Parathyroid adenoma (tissue), 2 donors: Measurements from ENCODE around the gene ARHGAP5.

Experiments
- H2AFZ ChIP-seq: fragments of 300-600 bp; sonication (generic); one replicate; pipeline ENCODE4 v1.7.0; 2017; ENCODE audit warnings: antibody characterized with exemption, mild to moderate bottlenecking
- H3K27ac ChIP-seq: fragments of 300-600 bp; sonication (generic); one replicate; pipeline ENCODE4 v1.7.0; 2017
- H3K27me3 ChIP-seq: fragments of 300-600 bp; sonication (generic); one replicate; pipeline ENCODE4 v1.7.0; 2017; ENCODE audit warnings: low read length; ENCODE audit not compliant: control insufficient read depth, insufficient read depth
- H3K36me3 ChIP-seq: fragments of 300-600 bp; sonication (generic); one replicate; pipeline ENCODE4 v1.7.0; 2017; ENCODE audit warnings: low read length; ENCODE audit not compliant: control insufficient read depth, insufficient read depth
- H3K4me1 ChIP-seq: fragments of 300-600 bp; sonication (generic); one replicate; pipeline ENCODE4 v1.7.0; 2017; ENCODE audit warnings: control low read depth
- H3K4me2 ChIP-seq: fragments of 300-600 bp; sonication (generic); one replicate; pipeline ENCODE4 v1.7.0; 2017; ENCODE audit warnings: low read length
- H3K4me3 ChIP-seq: fragments of 300-600 bp; sonication (generic); one replicate; pipeline ENCODE4 v1.7.0; 2017; ENCODE audit warnings: low read depth, low read length
- H3K79me2 ChIP-seq: fragments of 300-600 bp; sonication (generic); one replicate; pipeline ENCODE4 v1.7.0; 2017; ENCODE audit warnings: control low read depth
- H3K9ac ChIP-seq: fragments of 300-600 bp; sonication (generic); one replicate; pipeline ENCODE4 v1.7.0; 2017; ENCODE audit warnings: mild to moderate bottlenecking
- H3K9me3 ChIP-seq: fragments of 300-600 bp; sonication (generic); one replicate; pipeline ENCODE4 v1.7.0; 2017; ENCODE audit warnings: low read length; ENCODE audit not compliant: control insufficient read depth
- TF ChIP-seq, protein P1 (sequence below): fragments of 300-600 bp; sonication (generic); IDR thresholded peaks from one replicate; pipeline ENCODE4 v1.7.0; 2017; ENCODE audit warnings: antibody characterized with exemption, mild to moderate bottlenecking
- donor health status: primary hyperparathyroidism.

Gene ARHGAP5

DNA sequence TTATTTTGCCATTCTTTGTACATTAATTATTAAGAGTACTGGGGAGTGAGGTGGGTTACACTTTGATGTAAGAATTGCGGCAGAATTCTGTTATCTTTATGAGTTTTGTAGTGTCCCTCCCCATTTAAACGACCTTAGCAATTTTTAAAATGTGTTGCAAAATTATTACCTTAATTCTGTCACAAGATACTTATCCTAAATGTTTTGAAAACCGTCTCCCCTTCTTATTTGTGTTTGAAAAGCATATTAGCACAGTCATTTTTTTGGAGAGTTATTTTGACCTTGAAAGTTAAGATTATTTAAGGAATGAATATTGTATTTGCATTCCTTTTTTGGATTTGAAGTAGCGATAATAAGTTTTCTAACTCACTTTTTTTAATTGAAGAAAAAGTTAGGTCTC lies 2.2 kb downstream of the ARHGAP5 start:
- Histone ChIP-seq H3K9ac (no peak overlapping the region), H2AFZ (no peak overlapping the region), H3K4me1 (no peaks in the 10 kb centered on the region), H3K79me2 (peaks cover 41% of the 10 kb centered on the region), H3K27me3 (no peaks in the 10 kb centered on the region), H3K27ac (no peak overlapping the region), H3K4me3 (peak overlapping the region; percentile 98), H3K4me2 (peak overlapping the region; percentile 88), H3K36me3 (no peaks in the 10 kb centered on the region), H3K9me3 (no peaks in the 10 kb centered on the region)
- TF ChIP-seq, protein P1, sequence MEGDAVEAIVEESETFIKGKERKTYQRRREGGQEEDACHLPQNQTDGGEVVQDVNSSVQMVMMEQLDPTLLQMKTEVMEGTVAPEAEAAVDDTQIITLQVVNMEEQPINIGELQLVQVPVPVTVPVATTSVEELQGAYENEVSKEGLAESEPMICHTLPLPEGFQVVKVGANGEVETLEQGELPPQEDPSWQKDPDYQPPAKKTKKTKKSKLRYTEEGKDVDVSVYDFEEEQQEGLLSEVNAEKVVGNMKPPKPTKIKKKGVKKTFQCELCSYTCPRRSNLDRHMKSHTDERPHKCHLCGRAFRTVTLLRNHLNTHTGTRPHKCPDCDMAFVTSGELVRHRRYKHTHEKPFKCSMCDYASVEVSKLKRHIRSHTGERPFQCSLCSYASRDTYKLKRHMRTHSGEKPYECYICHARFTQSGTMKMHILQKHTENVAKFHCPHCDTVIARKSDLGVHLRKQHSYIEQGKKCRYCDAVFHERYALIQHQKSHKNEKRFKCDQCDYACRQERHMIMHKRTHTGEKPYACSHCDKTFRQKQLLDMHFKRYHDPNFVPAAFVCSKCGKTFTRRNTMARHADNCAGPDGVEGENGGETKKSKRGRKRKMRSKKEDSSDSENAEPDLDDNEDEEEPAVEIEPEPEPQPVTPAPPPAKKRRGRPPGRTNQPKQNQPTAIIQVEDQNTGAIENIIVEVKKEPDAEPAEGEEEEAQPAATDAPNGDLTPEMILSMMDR = no peak

DNA sequence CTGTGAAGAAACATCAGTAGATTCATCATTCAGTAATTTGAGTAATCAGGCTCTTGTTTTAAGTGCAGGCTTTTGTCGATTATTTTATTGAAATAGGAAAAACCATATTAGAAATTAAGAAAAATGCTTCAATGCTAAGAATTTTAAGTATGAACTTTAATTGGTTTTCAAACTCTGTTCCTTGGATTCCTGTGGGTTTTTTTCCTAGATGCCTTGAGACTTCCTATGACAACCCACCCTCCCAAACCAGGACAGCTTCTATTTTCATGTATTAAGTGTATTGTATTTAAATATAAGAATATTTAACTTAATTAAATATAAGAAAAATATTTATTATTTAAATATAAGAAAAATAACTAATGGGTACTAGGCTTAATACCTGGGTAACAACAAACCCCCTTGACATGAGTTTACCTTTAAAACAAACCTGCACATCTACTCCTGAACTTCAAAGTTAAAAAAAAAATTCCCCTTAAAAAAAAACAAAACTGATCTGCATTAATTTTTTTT lies 3.0 kb downstream of the ARHGAP5 start:
- no peaks in the 10 kb centered on the region for H3K4me1 ChIP-seq
- no peak overlapping the region for H3K4me2 ChIP-seq
- H3K9ac ChIP-seq = no peak overlapping the region
- no peak overlapping the region for H3K4me3 ChIP-seq
- TF ChIP-seq, protein P1 = no peak
- H3K79me2 ChIP-seq = peaks cover 49% of the 10 kb centered on the region
- no peak overlapping the region for H3K27ac ChIP-seq
- no peaks in the 10 kb centered on the region for H3K27me3 ChIP-seq
- no peaks in the 10 kb centered on the region for H3K9me3 ChIP-seq
- no peak overlapping the region for H2AFZ ChIP-seq
- H3K36me3 ChIP-seq = no peaks in the 10 kb centered on the region

DNA sequence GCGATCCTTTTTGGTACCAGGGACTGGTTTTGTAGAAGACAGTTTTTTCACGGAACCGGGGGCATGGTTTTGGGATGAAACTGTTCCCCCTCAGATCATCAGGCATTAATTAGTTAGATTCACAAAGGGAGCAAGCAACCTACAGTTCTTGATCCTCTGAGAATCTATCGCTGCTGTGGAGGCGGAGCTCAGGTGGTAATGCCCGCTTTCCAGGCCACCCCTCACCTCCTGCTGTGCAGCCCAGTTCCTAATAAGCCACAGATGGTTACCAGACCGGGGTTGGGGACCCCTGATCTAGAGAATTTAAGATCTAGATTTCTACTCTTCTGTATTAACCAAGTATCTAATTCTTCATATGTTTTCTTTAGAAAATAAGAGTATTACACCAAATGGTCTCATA lies 4.8 kb downstream of the ARHGAP5 start:
- Histone ChIP-seq H3K9me3 (no peaks in the 10 kb centered on the region), H3K4me3 (no peak overlapping the region)
- TF ChIP-seq, protein P1 = no peak

DNA sequence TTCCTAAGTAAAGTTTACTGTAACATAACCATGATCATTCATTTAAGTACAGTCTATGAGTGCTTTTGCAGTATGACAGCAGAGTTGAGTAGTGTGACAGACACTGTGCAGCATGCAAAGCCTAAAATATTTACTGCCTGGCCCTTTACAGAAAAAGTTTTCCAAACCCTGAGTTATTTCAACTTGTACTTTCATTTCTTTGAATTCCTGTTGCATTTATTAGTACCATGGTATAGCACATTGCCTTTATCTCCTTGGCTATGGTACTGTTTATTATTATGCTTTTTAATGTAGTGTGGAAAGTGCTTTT lies 6.2 kb downstream of the ARHGAP5 start:
- Histone ChIP-seq H3K4me3 (no peak overlapping the region), H3K9me3 (no peaks in the 10 kb centered on the region), H3K79me2 (peaks cover 46% of the 10 kb centered on the region), H3K36me3 (no peaks in the 10 kb centered on the region), H3K4me1 (peaks cover 3% of the 10 kb centered on the region), H3K27ac (no peak overlapping the region), H3K27me3 (no peaks in the 10 kb centered on the region), H3K4me2 (no peak overlapping the region), H3K9ac (no peak overlapping the region), H2AFZ (no peak overlapping the region)
- TF ChIP-seq, protein P1 = no peak

More for the DNA sequence above, 4.8 kb downstream of the ARHGAP5 start:
- Histone ChIP-seq H3K27me3 (no peaks in the 10 kb centered on the region), H3K36me3 (no peaks in the 10 kb centered on the region), H3K79me2 (peaks cover 51% of the 10 kb centered on the region), H2AFZ (no peak overlapping the region), H3K27ac (no peak overlapping the region), H3K9ac (no peak overlapping the region), H3K4me2 (no peak overlapping the region), H3K4me1 (peaks cover 1% of the 10 kb centered on the region)

DNA sequence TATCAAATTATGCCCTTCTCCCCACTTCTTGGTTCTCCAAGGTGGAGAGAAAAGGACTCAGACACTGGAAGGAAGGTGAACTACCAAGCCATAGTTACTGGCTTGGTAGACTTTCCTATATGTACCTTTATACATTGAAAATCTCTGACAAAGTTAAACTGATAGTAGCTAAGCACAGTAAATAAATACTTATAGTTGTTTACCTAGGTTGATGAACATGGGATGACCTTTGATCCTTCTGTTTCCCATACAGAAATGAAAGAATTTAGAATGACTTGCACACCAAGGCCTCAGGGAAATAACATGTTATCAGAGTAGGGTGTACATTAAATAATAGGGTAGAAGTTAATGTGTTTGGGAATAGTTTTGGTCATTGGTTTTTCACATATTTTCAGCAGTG lies 6.7 kb downstream of the ARHGAP5 start:
- Histone ChIP-seq H3K27ac (no peak overlapping the region), H3K4me3 (no peak overlapping the region), H3K4me2 (no peak overlapping the region), H3K9me3 (no peaks in the 10 kb centered on the region), H3K79me2 (peaks cover 41% of the 10 kb centered on the region), H3K36me3 (no peaks in the 10 kb centered on the region), H3K4me1 (peaks cover 3% of the 10 kb centered on the region), H3K9ac (no peak overlapping the region), H3K27me3 (no peaks in the 10 kb centered on the region), H2AFZ (no peak overlapping the region)
- TF ChIP-seq, protein P1 = no peak
